Stomach (tissue), 4 donors: ENCODE measurements around the gene VPS13D.

Experiments
- CTCF ChIP-seq, 7 experiments: fragments of 450-650 bp in 4 of 7; fragments of 200-600 bp in 3 of 7; sonication (generic) in 3 of 7; IDR thresholded peaks; one replicate each; pipeline ENCODE4 v1.5.1; 2016 to 2019; ENCODE audit warnings: antibody characterized with exemption in 7 of 7, control low read depth in 2 of 7, mild to moderate bottlenecking in 1 of 7
- EP300 ChIP-seq: sonication (generic); formaldehyde crosslinking; IDR thresholded peaks from one replicate; pipeline ENCODE4 v1.6.1; 2017; ENCODE audit warnings: antibody characterized with exemption
- POLR2A ChIP-seq, 4 donors: fragments of 450-650 bp; IDR thresholded peaks; one replicate each; pipeline ENCODE4 v1.6.1; 2016; ENCODE audit warnings: antibody characterized with exemption in 4 of 4, control low read depth in 2 of 4, mild to moderate bottlenecking in 1 of 4, moderate library complexity in 1 of 4
- POLR2AphosphoS5 ChIP-seq, 3 donors: sonication (generic); formaldehyde crosslinking; IDR thresholded peaks; one replicate each; pipeline ENCODE4 v1.6.1; 2016; ENCODE audit warnings: antibody characterized with exemption in 3 of 3

- TF ChIP-seq CTCF (IDR thresholded peaks at IDR 0.05) = no peak
- no peak for TF ChIP-seq POLR2AphosphoS5 (IDR thresholded peaks at IDR 0.05)
- TF ChIP-seq EP300 = no peak
- no peak for TF ChIP-seq POLR2A (IDR thresholded peaks at IDR 0.05)
These were observed 66.2 kb downstream of the VPS13D start for GRCh38 chr1:12296016-12296415.
